Adrenal gland (tissue), 5 donors: Measurements from ENCODE around the gene SYCP1.

ENCODE experiments used
- POLR2A ChIP-seq, 2 donors: fragments of 450-650 bp; IDR thresholded peaks; one replicate each; pipeline ENCODE4 v1.6.1; 2017; ENCODE audit warnings: antibody characterized with exemption in 2 of 2, mild to moderate bottlenecking in 2 of 2, moderate library complexity in 1 of 2
- TF ChIP-seq, protein P1 (sequence below), 6 experiments: fragments of 450-650 bp in 4 of 6; fragments of 200-600 bp in 2 of 6; sonication (generic) in 1 of 6; IDR thresholded peaks; 1 replicate in 5 of 6; 2 replicates in 1 of 6; pipeline versions ENCODE4 v1.5.1 to v1.8.0; 2016 to 2021; ENCODE audit warnings: antibody characterized with exemption in 6 of 6, mild to moderate bottlenecking in 2 of 6, moderate library complexity in 1 of 6
- donor health status: DM: no; HTN: no; CAD: no.

DNA sequence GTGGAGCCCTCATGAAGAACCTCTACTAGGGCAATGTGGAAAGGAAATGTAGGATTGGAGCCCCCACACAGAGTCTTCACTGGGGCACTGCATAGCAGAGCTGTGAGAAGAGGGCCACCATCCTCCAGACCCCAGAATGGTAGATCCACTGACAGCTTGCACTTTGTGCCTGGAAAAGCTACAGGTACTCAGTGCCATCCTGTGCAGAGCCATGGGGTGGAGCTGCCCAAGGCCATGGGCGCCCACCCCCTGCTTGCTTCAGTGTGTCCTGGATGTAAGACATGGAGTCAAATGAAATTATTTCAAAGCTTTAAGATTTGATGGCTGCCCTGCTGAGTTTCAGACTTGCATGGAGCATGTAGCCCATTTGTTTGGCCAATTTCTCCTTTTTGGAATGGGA is 157.8 kb downstream of the SYCP1 start:
- TF ChIP-seq, protein P1, sequence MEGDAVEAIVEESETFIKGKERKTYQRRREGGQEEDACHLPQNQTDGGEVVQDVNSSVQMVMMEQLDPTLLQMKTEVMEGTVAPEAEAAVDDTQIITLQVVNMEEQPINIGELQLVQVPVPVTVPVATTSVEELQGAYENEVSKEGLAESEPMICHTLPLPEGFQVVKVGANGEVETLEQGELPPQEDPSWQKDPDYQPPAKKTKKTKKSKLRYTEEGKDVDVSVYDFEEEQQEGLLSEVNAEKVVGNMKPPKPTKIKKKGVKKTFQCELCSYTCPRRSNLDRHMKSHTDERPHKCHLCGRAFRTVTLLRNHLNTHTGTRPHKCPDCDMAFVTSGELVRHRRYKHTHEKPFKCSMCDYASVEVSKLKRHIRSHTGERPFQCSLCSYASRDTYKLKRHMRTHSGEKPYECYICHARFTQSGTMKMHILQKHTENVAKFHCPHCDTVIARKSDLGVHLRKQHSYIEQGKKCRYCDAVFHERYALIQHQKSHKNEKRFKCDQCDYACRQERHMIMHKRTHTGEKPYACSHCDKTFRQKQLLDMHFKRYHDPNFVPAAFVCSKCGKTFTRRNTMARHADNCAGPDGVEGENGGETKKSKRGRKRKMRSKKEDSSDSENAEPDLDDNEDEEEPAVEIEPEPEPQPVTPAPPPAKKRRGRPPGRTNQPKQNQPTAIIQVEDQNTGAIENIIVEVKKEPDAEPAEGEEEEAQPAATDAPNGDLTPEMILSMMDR (IDR thresholded peaks at IDR 0.05) = no peak
- TF ChIP-seq POLR2A (IDR thresholded peaks at IDR 0.05) = no peak
